Measurements from ENCODE around the gene ADPRHL1. TPM values are rescaled to one million over a fixed set of nuclear protein-coding genes. Genes with fewer than 3 reads are reported as not detected.

The ADPRHL1 gene
- total RNA-seq, 6 experiments from 2014 or later: 1.0 to 2.0 (median 1.5) TPM

GRCh38 chr13:113466383-113466782 is 13.1 kb upstream of the ADPRHL1 start:
- peaks cover 7% of the 10 kb centered on the region for H3K36me3 Mint-ChIP-seq (ENCODE audit: low read depth)
- DNase-seq: no peak
- no peak for TF ChIP-seq CTCF (IDR thresholded peaks at IDR 0.05)
- H3K9me3 Mint-ChIP-seq: no peaks in the 10 kb centered on the region
- no peaks in the 10 kb centered on the region for H3K4me1 Mint-ChIP-seq (ENCODE audit: low read depth)
- H3K27me3 Mint-ChIP-seq (ENCODE audit: insufficient read depth): no peaks in the 10 kb centered on the region
- H3K27ac Mint-ChIP-seq: no peak overlapping the region
- no peak overlapping the region for H3K4me3 Mint-ChIP-seq

GRCh38 chr13:113465300-113465699 is 12.0 kb upstream of the ADPRHL1 start:
- H3K9me3 Mint-ChIP-seq: no peaks in the 10 kb centered on the region
- H3K4me1 Mint-ChIP-seq (ENCODE audit: low read depth): no peaks in the 10 kb centered on the region
- H3K4me3 Mint-ChIP-seq: no peak overlapping the region
- TF ChIP-seq CTCF (IDR thresholded peaks at IDR 0.05): no peak
- H3K27ac Mint-ChIP-seq: no peak overlapping the region
- no peaks in the 10 kb centered on the region; the same call in 1 of the 2 replicates for H3K27me3 Mint-ChIP-seq (ENCODE audit: insufficient read depth)
- peaks cover 7% of the 10 kb centered on the region; the same call in 1 of the 2 replicates for H3K36me3 Mint-ChIP-seq (ENCODE audit: low read depth)
- DNase-seq: no peak

- Mint-ChIP-seq H3K4me1 (ENCODE audit: low read depth) (no peaks in the 10 kb centered on the region), H3K27ac (no peak overlapping the region), H3K9me3 (no peaks in the 10 kb centered on the region), H3K4me3 (no peak overlapping the region), H3K36me3 (ENCODE audit: low read depth) (peaks cover 7% of the 10 kb centered on the region; the same call in 1 of the 2 replicates), H3K27me3 (ENCODE audit: insufficient read depth) (no peaks in the 10 kb centered on the region; the same call in 1 of the 2 replicates)
- DNase-seq: no peak
- no peak for TF ChIP-seq CTCF (IDR thresholded peaks at IDR 0.05)
Measured at GRCh38 chr13:113464476-113464875, 11.2 kb upstream of the ADPRHL1 start.

- no peaks in the 10 kb centered on the region for H3K9me3 Mint-ChIP-seq
- DNase-seq: no peak
- no peak for TF ChIP-seq CTCF (IDR thresholded peaks at IDR 0.05)
- no peaks in the 10 kb centered on the region; the same call in 1 of the 2 replicates for H3K27me3 Mint-ChIP-seq (ENCODE audit: insufficient read depth)
- H3K4me1 Mint-ChIP-seq (ENCODE audit: low read depth): no peaks in the 10 kb centered on the region
- peaks cover 12% of the 10 kb centered on the region for H3K36me3 Mint-ChIP-seq (ENCODE audit: low read depth)
- H3K27ac Mint-ChIP-seq: no peak overlapping the region
- no peak overlapping the region for H3K4me3 Mint-ChIP-seq
Measured at GRCh38 chr13:113461022-113461751, 7.9 kb upstream of the ADPRHL1 start.

- peaks cover 15% of the 10 kb centered on the region for H3K36me3 Mint-ChIP-seq (ENCODE audit: low read depth)
- H3K27ac Mint-ChIP-seq: no peak overlapping the region
- no peaks in the 10 kb centered on the region for H3K9me3 Mint-ChIP-seq
- H3K4me1 Mint-ChIP-seq (ENCODE audit: low read depth): no peaks in the 10 kb centered on the region
- no peak overlapping the region for H3K4me3 Mint-ChIP-seq
- no peak for TF ChIP-seq CTCF (IDR thresholded peaks at IDR 0.05)
- no peak for DNase-seq
- H3K27me3 Mint-ChIP-seq (ENCODE audit: insufficient read depth): no peaks in the 10 kb centered on the region; the same call in 1 of the 2 replicates
Measured at GRCh38 chr13:113460599-113460998, 7.3 kb upstream of the ADPRHL1 start.

Measured in HFFc6 (cell line).